Measurements from ENCODE around the gene CGAS.

GRCh38 chr6:73455865-73456629 is 4.0 kb upstream of the CGAS start:
- no peak for TF ChIP-seq CTCF (IDR thresholded peaks at IDR 0.05; ENCODE audit: borderline replicate concordance, extremely low read depth, low read length, poor library complexity, severe bottlenecking)
- no peak for TF ChIP-seq EZH2 (IDR thresholded peaks at IDR 0.05; ENCODE audit: borderline replicate concordance, low read depth, low read length, severe bottlenecking)

All from DND-41 (cell line).